Osteocyte (in vitro differentiated cells): ENCODE data around the gene FBXO39. TPM values are rescaled to one million over a fixed set of nuclear protein-coding genes. Genes with fewer than 3 reads are reported as not detected.
"Not testable (repeated sequence)": the region's sequence is repeated elsewhere in the genome, so short reads cannot be mapped to it uniquely, and the experiment has no call there.

Experiments used
- DNase-seq: peaks from one replicate; pipeline ENCODE4 v3.0.0; 2021; ENCODE audit warnings: mixed read lengths; ENCODE audit not compliant: unreplicated experiment; ENCODE audit errors: extremely low spot score
- H3K27ac Mint-ChIP-seq: one replicate; pipeline ENCODE4 v1.8.0; 2021; ENCODE audit warnings: mild to moderate bottlenecking, mixed read lengths; ENCODE audit not compliant: unreplicated experiment
- H3K27me3 Mint-ChIP-seq: one replicate; pipeline ENCODE4 v1.8.0; 2021; ENCODE audit warnings: mixed read lengths; ENCODE audit not compliant: unreplicated experiment
- H3K36me3 Mint-ChIP-seq: one replicate; pipeline ENCODE4 v1.8.0; 2021; ENCODE audit warnings: mixed read lengths; ENCODE audit not compliant: unreplicated experiment
- H3K4me1 Mint-ChIP-seq: one replicate; pipeline ENCODE4 v1.8.0; 2021; ENCODE audit warnings: mixed read lengths; ENCODE audit not compliant: unreplicated experiment
- H3K4me3 Mint-ChIP-seq: one replicate; pipeline ENCODE4 v1.8.0; 2021; ENCODE audit warnings: mild to moderate bottlenecking, moderate library complexity, mixed read lengths; ENCODE audit not compliant: unreplicated experiment
- H3K9me3 Mint-ChIP-seq: one replicate; pipeline ENCODE4 v1.8.0; 2021; ENCODE audit warnings: mixed read lengths; ENCODE audit not compliant: unreplicated experiment
- long read RNA-seq: library from polyadenylated mRNA; unstranded; transcript quantifications from one replicate; pipeline ENCODE4 v2.0.0, GENCODE V29; 2021
- total RNA-seq: library from RNA; stranded (reverse); gene quantifications from 2 replicates; pipeline ENCODE4 v1.2.1, GENCODE V29; 2021
- TF ChIP-seq, protein P1 (sequence below): fragments of 200-600 bp; sonication (generic); IDR thresholded peaks from 2 replicates; pipeline ENCODE4 v1.5.0; 2021; ENCODE audit warnings: antibody characterized with exemption, mild to moderate bottlenecking, moderate library complexity

FBXO39 gene
- not detected in 2 replicates for total RNA-seq
- long read RNA-seq, result 0 reads

- Mint-ChIP-seq H3K9me3 (peaks cover 7% of the 10 kb centered on the region), H3K27me3 (peaks cover 42% of the 10 kb centered on the region), H3K4me1 (no peaks in the 10 kb centered on the region), H3K36me3 (no peaks in the 10 kb centered on the region), H3K27ac (no peak within 1 kb of the TSS), H3K4me3 (no peak within 1 kb of the TSS)
- TF ChIP-seq, protein P1, sequence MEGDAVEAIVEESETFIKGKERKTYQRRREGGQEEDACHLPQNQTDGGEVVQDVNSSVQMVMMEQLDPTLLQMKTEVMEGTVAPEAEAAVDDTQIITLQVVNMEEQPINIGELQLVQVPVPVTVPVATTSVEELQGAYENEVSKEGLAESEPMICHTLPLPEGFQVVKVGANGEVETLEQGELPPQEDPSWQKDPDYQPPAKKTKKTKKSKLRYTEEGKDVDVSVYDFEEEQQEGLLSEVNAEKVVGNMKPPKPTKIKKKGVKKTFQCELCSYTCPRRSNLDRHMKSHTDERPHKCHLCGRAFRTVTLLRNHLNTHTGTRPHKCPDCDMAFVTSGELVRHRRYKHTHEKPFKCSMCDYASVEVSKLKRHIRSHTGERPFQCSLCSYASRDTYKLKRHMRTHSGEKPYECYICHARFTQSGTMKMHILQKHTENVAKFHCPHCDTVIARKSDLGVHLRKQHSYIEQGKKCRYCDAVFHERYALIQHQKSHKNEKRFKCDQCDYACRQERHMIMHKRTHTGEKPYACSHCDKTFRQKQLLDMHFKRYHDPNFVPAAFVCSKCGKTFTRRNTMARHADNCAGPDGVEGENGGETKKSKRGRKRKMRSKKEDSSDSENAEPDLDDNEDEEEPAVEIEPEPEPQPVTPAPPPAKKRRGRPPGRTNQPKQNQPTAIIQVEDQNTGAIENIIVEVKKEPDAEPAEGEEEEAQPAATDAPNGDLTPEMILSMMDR, result no peak
- no peak for DNase-seq
Measured at GRCh38 chr17:6775871-6776405, at the start of gene FBXO39. Gene FBXO39, plus strand, starts transcription at chr17:6776215. Its CDS starts 3,654 bp downstream, at chr17:6779869.

DNA sequence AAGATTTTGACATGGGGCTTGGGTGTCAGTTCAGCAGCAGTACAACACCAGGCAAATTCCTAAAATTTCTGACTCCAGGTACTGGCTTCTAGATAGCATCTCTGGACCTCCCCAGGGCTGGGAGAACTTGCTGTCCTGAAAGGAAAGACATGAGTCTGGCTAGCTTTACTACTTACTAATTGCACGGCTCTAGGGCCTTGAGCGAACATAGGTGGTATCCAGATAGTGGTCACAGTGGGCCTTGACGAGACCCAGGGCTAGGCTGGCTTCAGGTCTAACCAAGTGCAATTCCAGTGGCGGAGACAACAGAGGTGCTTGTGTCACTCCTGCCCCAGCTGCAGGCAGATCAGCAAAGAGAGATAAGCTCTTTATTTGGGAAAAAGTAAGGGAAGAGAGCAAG, 46.5 kb upstream of the FBXO39 start:
- TF ChIP-seq, protein P1, result no peak
- no peaks in the 10 kb centered on the region for H3K36me3 Mint-ChIP-seq
- no peak for DNase-seq
- H3K4me1 Mint-ChIP-seq, result no peaks in the 10 kb centered on the region
- H3K9me3 Mint-ChIP-seq, result no peaks in the 10 kb centered on the region
- peaks cover 17% of the 10 kb centered on the region for H3K27me3 Mint-ChIP-seq
- no peak overlapping the region for H3K27ac Mint-ChIP-seq
- H3K4me3 Mint-ChIP-seq, result no peak overlapping the region

GRCh38 chr17:6746665-6747064, 29.4 kb upstream of the FBXO39 start:
- H3K4me1 Mint-ChIP-seq, H3K9me3 Mint-ChIP-seq, H3K27ac Mint-ChIP-seq, H3K4me3 Mint-ChIP-seq, H3K36me3 Mint-ChIP-seq, DNase-seq: not testable (repeated sequence)
- peaks cover 18% of the 10 kb centered on the region for H3K27me3 Mint-ChIP-seq

- Mint-ChIP-seq H3K36me3 (no peaks in the 10 kb centered on the region), H3K27me3 (peaks cover 11% of the 10 kb centered on the region), H3K4me3 (no peak overlapping the region), H3K4me1 (peaks cover 16% of the 10 kb centered on the region), H3K27ac (no peak overlapping the region), H3K9me3 (no peaks in the 10 kb centered on the region)
- no peak for DNase-seq
- TF ChIP-seq, protein P1, result no peak
Measured at GRCh38 chr17:6748617-6749016, 27.4 kb upstream of the FBXO39 start.

- Mint-ChIP-seq H3K4me3 (no peak overlapping the region), H3K27ac (no peak overlapping the region), H3K9me3 (no peaks in the 10 kb centered on the region), H3K36me3 (no peaks in the 10 kb centered on the region), H3K4me1 (peaks cover 16% of the 10 kb centered on the region), H3K27me3 (peaks cover 9% of the 10 kb centered on the region)
- DNase-seq, result no peak
- TF ChIP-seq, protein P1, result no peak
Measured at GRCh38 chr17:6749519-6749918, 26.5 kb upstream of the FBXO39 start.
